Natural killer cell treated with Interleukin-12 subunit alpha and Interleukin-12 subunit beta and Interleukin-15 and Interleukin-18, amount 100 ng/mL, for 72 hours (primary cell): ENCODE measurements around the gene PRKAR1B. TPM values are rescaled to one million over a fixed set of nuclear protein-coding genes. Genes with fewer than 3 reads are reported as not detected.

ENCODE experiments used
- ATAC-seq, 2 donors: fragments of 150-1000 bp; cut with Tn5 transposase in 1 of 2; sonication (Bioruptor Pico), chemical (Tn5 transposase) in 1 of 2; 2 replicates each; pipeline ENCODE4 v1.10.0; 2021
- DNase-seq: peaks from one replicate; pipeline ENCODE4 v3.0.0; 2022; ENCODE audit warnings: low spot score
- H3K27ac Mint-ChIP-seq, 2 donors: 1 replicate in 1 of 2; 2 replicates in 1 of 2; pipeline ENCODE4 v1.8.0; 2022; ENCODE audit warnings: mixed read lengths in 2 of 2, mild to moderate bottlenecking in 1 of 2, moderate library complexity in 1 of 2
- H3K27me3 Mint-ChIP-seq, 2 donors: 1 replicate in 1 of 2; 2 replicates in 1 of 2; pipeline ENCODE4 v1.8.0; 2022; ENCODE audit warnings: mixed read lengths in 2 of 2
- H3K36me3 Mint-ChIP-seq: one replicate; pipeline ENCODE4 v1.8.0; 2022; ENCODE audit warnings: mixed read lengths
- H3K4me1 Mint-ChIP-seq, 2 donors: 1 replicate in 1 of 2; 2 replicates in 1 of 2; pipeline ENCODE4 v1.8.0; 2022; ENCODE audit warnings: low read depth in 2 of 2, mixed read lengths in 2 of 2, mild to moderate bottlenecking in 1 of 2
- H3K4me3 Mint-ChIP-seq: one replicate; pipeline ENCODE4 v1.8.0; 2022; ENCODE audit warnings: mixed read lengths
- H3K9me3 Mint-ChIP-seq: 2 replicates; pipeline ENCODE4 v1.8.0; 2022; ENCODE audit warnings: mixed read lengths
- total RNA-seq, 2 donors: library from RNA; stranded (reverse); gene quantifications; one replicate each; pipeline ENCODE4 v1.2.3, GENCODE V29; 2022

The PRKAR1B gene
- total RNA-seq, 2 donors from 2014 or later: 9.8 to 31.9 TPM

DNA sequence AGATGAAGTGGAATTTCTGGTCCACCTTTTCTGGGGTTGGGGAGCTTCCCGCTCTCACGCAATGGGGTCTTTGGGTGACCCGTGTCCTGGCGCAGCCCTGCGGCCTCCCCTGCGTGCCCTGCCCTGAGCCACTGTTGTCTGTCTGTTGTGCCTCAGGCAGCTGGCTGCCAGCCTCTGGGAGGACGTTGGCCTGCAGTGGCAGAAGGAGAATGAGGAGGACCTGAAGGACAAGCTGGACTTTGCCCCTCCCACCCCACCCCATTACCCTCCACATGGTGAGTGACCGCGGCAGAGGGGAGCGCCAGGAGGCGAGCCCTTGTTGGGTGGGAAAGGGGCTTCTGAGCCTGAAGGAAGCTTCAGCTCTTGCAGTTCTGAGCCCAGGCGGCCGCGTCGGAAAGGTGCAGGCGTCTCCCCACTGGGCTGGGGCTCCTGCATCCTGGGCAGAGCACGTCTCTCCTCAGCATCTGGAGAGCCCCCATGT, 14.2 kb upstream of the PRKAR1B start:
- Mint-ChIP-seq H3K27me3 (no peaks in the 10 kb centered on the region), H3K4me3 (no peak overlapping the region), H3K27ac (no peak overlapping the region), H3K36me3 (peaks cover 5% of the 10 kb centered on the region), H3K4me1 (peaks cover 0 to 3% of the 10 kb centered on the region in 2 donors), H3K9me3 (no peaks in the 10 kb centered on the region)
- DNase-seq (no peak), ATAC-seq (no peak)

GRCh38 chr7:739983-740942, 13.2 kb upstream of the PRKAR1B start:
- Mint-ChIP-seq H3K27me3 (no peaks in the 10 kb centered on the region), H3K27ac (no peak overlapping the region), H3K36me3 (peaks cover 5% of the 10 kb centered on the region), H3K9me3 (no peaks in the 10 kb centered on the region), H3K4me1 (peaks cover 0 to 3% of the 10 kb centered on the region in 2 donors), H3K4me3 (no peak overlapping the region)
- DNase-seq (no peak), ATAC-seq (no peak)

- H3K4me3 Mint-ChIP-seq: no peak overlapping the region
- H3K9me3 Mint-ChIP-seq: no peaks in the 10 kb centered on the region
- H3K4me1 Mint-ChIP-seq: peaks cover 0 to 3% of the 10 kb centered on the region in 2 donors
- no peaks in the 10 kb centered on the region for H3K27me3 Mint-ChIP-seq
- no peak overlapping the region for H3K27ac Mint-ChIP-seq
- DNase-seq: no peak
- H3K36me3 Mint-ChIP-seq: peaks cover 5% of the 10 kb centered on the region
- ATAC-seq: no peak
These were observed 12.4 kb upstream of the PRKAR1B start for GRCh38 chr7:739455-739982.

DNA sequence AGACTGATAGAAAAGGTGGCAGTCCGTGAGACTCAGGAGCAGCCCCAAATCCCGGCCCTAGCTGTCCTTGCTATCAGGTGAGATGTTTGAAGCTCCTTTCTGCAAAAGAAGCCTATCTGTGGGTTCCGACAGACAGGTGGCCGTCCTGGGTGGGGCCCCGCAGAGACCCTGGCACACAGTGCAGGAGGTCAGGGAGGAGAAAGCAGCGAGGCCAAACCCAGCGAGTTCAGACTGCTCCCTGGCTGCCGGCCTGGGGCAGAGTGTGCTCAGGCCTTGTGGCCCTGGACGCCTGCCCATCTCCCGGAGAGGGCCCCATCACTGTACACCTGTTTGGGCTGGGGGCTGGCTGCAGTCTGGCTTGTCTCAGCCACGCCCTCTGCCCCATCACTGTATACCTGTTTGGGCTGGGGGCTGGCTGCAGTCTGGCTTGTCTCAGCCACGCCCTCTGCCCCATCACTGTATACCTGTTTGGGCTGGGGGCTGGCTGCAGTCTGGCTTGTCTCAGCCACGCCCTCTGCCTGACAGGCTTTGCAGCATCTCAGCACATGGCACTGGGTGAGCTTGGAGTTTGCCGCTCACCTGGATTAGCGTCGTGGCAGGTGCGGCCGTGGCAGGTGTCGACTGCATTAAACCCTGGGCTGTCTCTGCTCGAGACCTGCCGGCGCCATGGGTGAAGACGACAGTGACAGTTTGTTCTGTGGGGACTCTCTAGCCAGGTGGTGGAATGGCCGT, 11.8 kb upstream of the PRKAR1B start:
- no peaks in the 10 kb centered on the region for H3K27me3 Mint-ChIP-seq
- H3K4me3 Mint-ChIP-seq: no peak overlapping the region
- H3K27ac Mint-ChIP-seq: no peak overlapping the region
- H3K36me3 Mint-ChIP-seq: peaks cover 5% of the 10 kb centered on the region
- H3K4me1 Mint-ChIP-seq: peaks cover 0 to 3% of the 10 kb centered on the region in 2 donors
- no peak for ATAC-seq
- H3K9me3 Mint-ChIP-seq: peaks cover 6% of the 10 kb centered on the region
- DNase-seq: no peak

- ATAC-seq (no peak), DNase-seq (no peak)
- H3K4me1 Mint-ChIP-seq: peaks cover 0 to 3% of the 10 kb centered on the region in 2 donors
- H3K27me3 Mint-ChIP-seq: no peaks in the 10 kb centered on the region
- peaks cover 5% of the 10 kb centered on the region for H3K36me3 Mint-ChIP-seq
- peaks cover 6% of the 10 kb centered on the region for H3K9me3 Mint-ChIP-seq
- no peak overlapping the region for H3K4me3 Mint-ChIP-seq
- H3K27ac Mint-ChIP-seq: no peak overlapping the region
These were observed 11.2 kb upstream of the PRKAR1B start for GRCh38 chr7:738241-738640.

- Mint-ChIP-seq H3K27ac (no peak overlapping the region), H3K4me3 (no peak overlapping the region), H3K36me3 (no peaks in the 10 kb centered on the region), H3K27me3 (no peaks in the 10 kb centered on the region), H3K4me1 (peaks cover 0 to under 1% of the 10 kb centered on the region in 2 donors), H3K9me3 (peaks cover 6% of the 10 kb centered on the region)
- DNase-seq (no peak), ATAC-seq (no peak)
These were observed 7.7 kb upstream of the PRKAR1B start for GRCh38 chr7:734808-735207.

DNA sequence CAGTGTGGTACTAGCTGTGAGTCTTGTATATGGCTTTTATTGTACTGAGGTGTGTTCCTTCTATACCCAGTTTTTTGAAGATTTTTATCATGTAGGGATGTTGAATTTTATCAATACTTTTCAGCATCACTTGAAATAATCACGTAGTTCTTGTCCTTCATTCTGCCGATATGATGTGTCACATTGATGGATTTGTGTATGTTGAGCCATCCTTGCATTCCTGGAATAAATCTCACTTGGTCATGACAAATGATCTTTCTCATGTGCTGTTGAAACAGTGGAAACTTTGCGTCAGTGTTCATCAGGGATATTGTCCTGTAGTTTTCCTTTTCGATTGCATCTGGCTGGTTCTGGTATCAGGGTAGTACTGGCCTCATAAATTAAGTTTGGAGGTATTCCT, 7.1 kb upstream of the PRKAR1B start:
- Mint-ChIP-seq H3K27me3 (no peaks in the 10 kb centered on the region), H3K4me3 (no peak overlapping the region), H3K27ac (no peak overlapping the region), H3K4me1 (peaks cover 0 to 3% of the 10 kb centered on the region in 2 donors), H3K9me3 (peaks cover 6% of the 10 kb centered on the region), H3K36me3 (no peaks in the 10 kb centered on the region)
- DNase-seq: no peak
- ATAC-seq: no peak

GRCh38 chr7:732556-732955, 5.5 kb upstream of the PRKAR1B start:
- H3K27ac Mint-ChIP-seq: no peak overlapping the region
- ATAC-seq (no peak), DNase-seq (no peak)
- H3K36me3 Mint-ChIP-seq: no peaks in the 10 kb centered on the region
- H3K27me3 Mint-ChIP-seq: no peaks in the 10 kb centered on the region
- H3K4me1 Mint-ChIP-seq: peaks cover 7 to 12% of the 10 kb centered on the region in 2 donors
- H3K9me3 Mint-ChIP-seq: peaks cover 6% of the 10 kb centered on the region
- H3K4me3 Mint-ChIP-seq: no peak overlapping the region

- H3K27me3 Mint-ChIP-seq: no peaks in the 10 kb centered on the region
- no peak overlapping the region for H3K4me3 Mint-ChIP-seq
- peaks cover 6% of the 10 kb centered on the region for H3K9me3 Mint-ChIP-seq
- ATAC-seq (no peak), DNase-seq (no peak)
- H3K27ac Mint-ChIP-seq: no peak overlapping the region
- H3K36me3 Mint-ChIP-seq: no peaks in the 10 kb centered on the region
- H3K4me1 Mint-ChIP-seq: peaks cover 9 to 12% of the 10 kb centered on the region in 2 donors
These were observed 5.0 kb upstream of the PRKAR1B start for GRCh38 chr7:732094-732541.

DNA sequence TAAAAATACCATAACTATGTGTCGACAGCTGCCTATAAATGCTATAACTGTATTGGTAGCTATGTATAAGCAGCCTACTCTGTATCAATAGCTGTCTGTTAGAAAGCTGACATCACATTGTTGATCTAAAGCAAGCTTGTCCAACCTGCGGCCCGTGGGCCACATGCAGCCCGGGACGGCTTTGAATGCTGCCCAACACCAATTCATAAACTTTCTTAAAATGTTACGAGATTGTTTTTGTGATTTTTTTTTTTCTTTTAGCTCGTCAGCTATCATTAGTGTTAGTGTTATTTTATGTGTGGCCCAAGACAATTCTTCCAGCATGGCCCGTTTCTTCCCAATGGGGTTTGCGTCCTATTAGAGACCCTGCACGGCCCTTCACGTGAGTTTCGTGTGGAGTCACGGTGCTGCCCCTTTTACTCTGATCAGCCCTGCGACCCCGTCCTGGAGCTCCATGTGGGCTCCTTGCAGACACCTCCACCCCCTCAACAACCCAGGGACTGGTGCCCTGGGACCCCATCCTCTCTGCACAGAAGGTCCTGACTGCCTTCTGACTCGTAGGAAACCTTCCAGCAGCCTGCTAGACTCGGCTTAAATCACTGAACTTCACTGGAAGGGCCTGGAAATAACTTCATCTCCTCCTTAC, 4.5 kb upstream of the PRKAR1B start:
- no peaks in the 10 kb centered on the region for H3K27me3 Mint-ChIP-seq
- no peak overlapping the region for H3K4me3 Mint-ChIP-seq
- ATAC-seq: no peak
- DNase-seq: no peak
- peaks cover 9 to 12% of the 10 kb centered on the region in 2 donors for H3K4me1 Mint-ChIP-seq
- no peaks in the 10 kb centered on the region for H3K36me3 Mint-ChIP-seq
- peaks cover 6% of the 10 kb centered on the region for H3K9me3 Mint-ChIP-seq
- H3K27ac Mint-ChIP-seq: no peak overlapping the region

- ATAC-seq (no peak), DNase-seq (no peak)
- Mint-ChIP-seq H3K4me3 (no peak overlapping the region), H3K4me1 (peaks cover 13 to 15% of the 10 kb centered on the region in 2 donors), H3K27ac (no peak overlapping the region), H3K9me3 (peaks cover 6% of the 10 kb centered on the region), H3K27me3 (no peaks in the 10 kb centered on the region), H3K36me3 (no peaks in the 10 kb centered on the region)
These were observed 3.7 kb upstream of the PRKAR1B start for GRCh38 chr7:730501-731439.

DNA sequence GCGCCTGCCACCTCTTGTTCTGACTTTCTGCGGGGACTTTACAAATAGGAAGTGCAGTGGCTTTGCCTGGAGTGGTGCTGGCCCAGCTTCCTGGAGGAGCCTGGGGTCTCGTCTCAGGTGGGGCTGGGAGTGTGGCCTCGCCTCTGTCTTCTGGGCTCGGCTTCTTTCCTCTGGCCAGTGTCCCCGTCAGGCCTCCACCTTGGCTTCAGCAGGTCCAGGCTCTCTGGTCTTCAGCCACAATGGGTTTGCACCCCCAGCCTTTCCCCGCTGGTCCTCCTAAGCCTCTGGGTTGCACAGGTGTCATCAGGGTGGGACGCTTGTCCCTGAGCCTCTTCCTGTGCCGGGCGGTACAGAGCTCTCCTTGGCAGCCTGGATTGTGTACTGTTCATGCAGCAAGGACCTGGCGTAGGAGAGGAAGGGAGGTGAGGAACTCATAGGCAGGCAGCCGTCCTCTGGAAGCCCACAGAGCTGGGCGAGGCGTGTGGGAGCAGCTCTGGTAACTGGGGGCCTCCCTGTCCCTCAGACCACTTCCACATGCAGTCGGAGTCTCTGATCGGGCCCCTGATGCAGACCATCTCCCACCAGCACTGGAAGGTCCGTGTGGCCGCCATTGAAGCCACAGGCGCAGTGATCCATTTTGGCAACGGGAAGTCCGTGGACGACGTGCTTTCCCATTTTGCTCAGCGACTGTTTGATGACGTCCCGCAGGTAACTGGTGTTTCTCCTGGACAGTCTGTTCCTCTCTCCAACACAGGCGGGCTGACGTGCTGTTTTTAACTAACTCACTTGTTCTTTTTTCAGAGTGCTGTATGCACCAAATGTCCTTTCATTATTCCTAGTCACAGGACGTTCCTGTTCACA, 2.3 kb upstream of the PRKAR1B start:
- Mint-ChIP-seq H3K27ac (no peak overlapping the region), H3K4me1 (peaks cover 20 to 24% of the 10 kb centered on the region in 2 donors), H3K9me3 (peaks cover 5% of the 10 kb centered on the region), H3K36me3 (peaks cover 8% of the 10 kb centered on the region), H3K4me3 (peak overlapping the region; percentile 8), H3K27me3 (no peaks in the 10 kb centered on the region)
- DNase-seq (no peak), ATAC-seq (no peak)
